Heart left ventricle (tissue), 16 donors: Measurements from ENCODE around the gene AIG1. TPM values are rescaled to one million over a fixed set of nuclear protein-coding genes. Genes with fewer than 3 reads are reported as not detected.

Experiments
- ATAC-seq, 4 donors: fragments of 200-7000 bp; cut with Tn5 transposase; one replicate each; pipeline ENCODE4 v1.9.1; 2020 to 2022; ENCODE audit warnings: moderate library complexity in 4 of 4, mild to moderate bottlenecking in 3 of 4, moderate number of reproducible peaks in 1 of 4
- DNase-seq, 5 donors: peaks; one replicate each; pipeline ENCODE4 v3.0.0-alpha.2; 2020
- H3K27ac ChIP-seq, 12 donors: fragments of 200-600 bp; sonication (generic) in 4 of 12; one replicate each; pipeline versions ENCODE4 v1.5.0 to v1.8.0; 2016 to 2022; ENCODE audit warnings: mild to moderate bottlenecking in 2 of 12
- H3K27me3 ChIP-seq, 9 donors: fragments of 200-600 bp; sonication (generic) in 2 of 9; one replicate each; pipeline versions ENCODE4 v1.5.1 to v1.8.0; 2016 to 2022; ENCODE audit warnings: mild to moderate bottlenecking in 3 of 9
- H3K36me3 ChIP-seq, 9 donors: fragments of 200-600 bp; sonication (generic) in 2 of 9; one replicate each; pipeline versions ENCODE4 v1.5.0 to v1.8.0; 2018 to 2022; ENCODE audit warnings: mild to moderate bottlenecking in 2 of 9
- H3K4me1 ChIP-seq, 12 donors: fragments of 200-600 bp; sonication (generic) in 4 of 12; one replicate each; pipeline versions ENCODE4 v1.5.0 to v1.8.0; 2016 to 2022; ENCODE audit warnings: mild to moderate bottlenecking in 3 of 12
- H3K4me3 ChIP-seq, 12 donors: fragments of 200-600 bp; sonication (generic) in 4 of 12; one replicate each; pipeline versions ENCODE4 v1.5.0 to v1.8.0; 2017 to 2022; ENCODE audit warnings: mild to moderate bottlenecking in 9 of 12, moderate library complexity in 4 of 12
- H3K9me3 ChIP-seq, 12 donors: fragments of 200-600 bp; sonication (generic) in 4 of 12; one replicate each; pipeline versions ENCODE4 v1.5.0 to v1.8.0; 2016 to 2022; ENCODE audit warnings: mild to moderate bottlenecking in 1 of 12
- POLR2A ChIP-seq, 2 donors: fragments of 450-650 bp; IDR thresholded peaks; one replicate each; pipeline ENCODE4 v1.6.1; 2017; ENCODE audit warnings: antibody characterized with exemption in 2 of 2, mild to moderate bottlenecking in 2 of 2, moderate library complexity in 2 of 2
- WGBS, 4 donors: extraction: QIAGEN DNeasy Blood & Tissue Kit in 2 of 4; methylation state at CpG; one replicate each; pipeline versions ENCODE4 v1.1.5 to v1.1.7; 2013 to 2018; 5-methylcytosine and 5-hydroxymethylcytosine counted together
- intact Hi-C, 10 donors: fragments of 100-400 bp; cut with DNase I; formaldehyde crosslinking; loops; one replicate each; pipeline versions ENCODE4 v1.11.1 to v1.14.2; 2022
- polyA plus RNA-seq, 2 donors: library from polyadenylated mRNA; stranded (reverse); fragments of 200-250 nt; gene quantifications; one replicate each; pipeline ENCODE4 v1.2.3, GENCODE V29; 2013
- total RNA-seq, 9 donors: library from RNA; depleted of rRNA in 2 of 9; stranded (reverse); fragments of >200 nt in 2 of 9; fragmentation: NEBNext Ultra II Directional in 3 of 9; extraction: Animal tissue kit (Norgen Biotek cat#: 25700) in 3 of 9; gene quantifications; one replicate each; pipeline versions ENCODE4 v1.1.0 to v1.2.4, GENCODE V29; 2016 to 2023
- TF ChIP-seq, protein P1 (sequence below), 12 donors: fragments of 200-600 bp; sonication (generic) in 4 of 12; IDR thresholded peaks; one replicate each; pipeline versions ENCODE4 v1.5.0 to v1.8.0; 2018 to 2022; ENCODE audit warnings: antibody characterized with exemption in 12 of 12, mild to moderate bottlenecking in 5 of 12
- donor health status: ischemic (EF 13 %, LVEDD 7.1; RV severe dilation, severe dysfunction).
- donor health status: healthy with polysubstance abuse.
- donor health status: DM: no; HTN: yes; CAD: no.
- donor health status: DM: no; HTN: no; CAD: no.
- donor health status: ischemic (EF 25% LVEDD 6.9; RV normal size, moderate dysfunction).
- donor health status: ischemic (EF 25% LVEDD 5.7; RV mildly dilated, moderate dysfunction).
- donor health status: healthy.
- donor health status: DM: yes; HTN: yes; CAD: no.
- donor health status: ischemic (EF 35%, LVEDD 5.7; RV mildly dilated, moderate dysfunction).
- donor health status: nonischemic (EF 11% LVEDD 7.7; RV severe dilation, severe dysfunction).
- donor health status: DM: yes; HTN: yes; CAD: no.
- donor health status: PGD.
- donor health status: ischemic (EF 29% LVEDD 5.4; RV normal size, mild dysfunction).
- donor health status: nonischemic (EF 23%, LVEDD 6.1; RV moderate dilation, normal function).

AIG1 gene
- total and polyA plus RNA-seq, 11 donors: 18.1 to 101 (median 64.0) TPM

DNA sequence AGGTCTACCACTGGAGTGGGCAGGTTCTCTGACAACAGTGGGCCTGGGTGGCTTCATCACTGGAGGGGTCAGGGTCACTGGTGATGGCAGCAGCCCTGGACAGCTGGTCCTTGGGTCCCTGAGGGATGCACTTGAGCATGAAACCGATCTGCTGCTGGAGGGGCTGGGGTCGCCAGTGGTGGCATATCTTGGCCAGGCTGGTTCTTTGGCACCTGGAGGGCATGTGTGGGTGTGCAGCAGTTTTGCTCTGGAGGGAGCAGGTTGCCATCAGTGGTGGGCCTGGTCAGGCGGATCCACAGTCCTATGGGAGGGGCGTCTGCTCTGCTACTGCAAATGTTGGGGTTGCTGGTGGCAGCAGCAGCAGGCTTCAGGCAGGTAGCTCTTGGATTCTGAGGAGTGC, 117.0 kb downstream of the AIG1 start:
- H3K36me3 ChIP-seq: peaks cover 0 to 6% (median 0%) of the 10 kb centered on the region in 9 donors
- H3K4me1 ChIP-seq: peaks cover 0 to 23% (median 9%) of the 10 kb centered on the region in 12 donors
- no peak overlapping the region for H3K27ac ChIP-seq
- no peak for DNase-seq
- intact Hi-C loops: no loop called here
- peaks cover 0 to 23% (median 6%) of the 10 kb centered on the region in 12 donors for H3K9me3 ChIP-seq
- no peaks in the 10 kb centered on the region for H3K27me3 ChIP-seq
- ATAC-seq: peak in 2 of 4 donors; percentile 16 to 56
- WGBS, 4 donors: 94 to 100% (median 96%) methylated on average over 3 to 4 of the region's 4 CpGs
- TF ChIP-seq, protein P1, sequence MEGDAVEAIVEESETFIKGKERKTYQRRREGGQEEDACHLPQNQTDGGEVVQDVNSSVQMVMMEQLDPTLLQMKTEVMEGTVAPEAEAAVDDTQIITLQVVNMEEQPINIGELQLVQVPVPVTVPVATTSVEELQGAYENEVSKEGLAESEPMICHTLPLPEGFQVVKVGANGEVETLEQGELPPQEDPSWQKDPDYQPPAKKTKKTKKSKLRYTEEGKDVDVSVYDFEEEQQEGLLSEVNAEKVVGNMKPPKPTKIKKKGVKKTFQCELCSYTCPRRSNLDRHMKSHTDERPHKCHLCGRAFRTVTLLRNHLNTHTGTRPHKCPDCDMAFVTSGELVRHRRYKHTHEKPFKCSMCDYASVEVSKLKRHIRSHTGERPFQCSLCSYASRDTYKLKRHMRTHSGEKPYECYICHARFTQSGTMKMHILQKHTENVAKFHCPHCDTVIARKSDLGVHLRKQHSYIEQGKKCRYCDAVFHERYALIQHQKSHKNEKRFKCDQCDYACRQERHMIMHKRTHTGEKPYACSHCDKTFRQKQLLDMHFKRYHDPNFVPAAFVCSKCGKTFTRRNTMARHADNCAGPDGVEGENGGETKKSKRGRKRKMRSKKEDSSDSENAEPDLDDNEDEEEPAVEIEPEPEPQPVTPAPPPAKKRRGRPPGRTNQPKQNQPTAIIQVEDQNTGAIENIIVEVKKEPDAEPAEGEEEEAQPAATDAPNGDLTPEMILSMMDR (IDR thresholded peaks at IDR 0.05): no peak
- no peak for TF ChIP-seq POLR2A (IDR thresholded peaks at IDR 0.05)
- H3K4me3 ChIP-seq: no peak overlapping the region

GRCh38 chr6:143179096-143179495, 118.4 kb downstream of the AIG1 start:
- intact Hi-C loops: no loop called here
- no peaks in the 10 kb centered on the region for H3K27me3 ChIP-seq
- peaks cover 0 to 27% (median 9%) of the 10 kb centered on the region in 12 donors for H3K4me1 ChIP-seq
- no peak overlapping the region for H3K4me3 ChIP-seq
- no peak overlapping the region for H3K27ac ChIP-seq
- peaks cover 0 to 21% (median 6%) of the 10 kb centered on the region in 12 donors for H3K9me3 ChIP-seq
- peaks cover 0 to 4% (median 0%) of the 10 kb centered on the region in 9 donors for H3K36me3 ChIP-seq
- TF ChIP-seq, protein P1 (IDR thresholded peaks at IDR 0.05): no peak
- TF ChIP-seq POLR2A (IDR thresholded peaks at IDR 0.05): no peak
- 76 to 85% (median 78%) methylated on average over 3 of the region's 3 CpGs for WGBS, 4 donors
- ATAC-seq (no peak), DNase-seq (no peak)

- Histone ChIP-seq H3K27me3 (no peaks in the 10 kb centered on the region), H3K4me3 (peak overlapping the region in 1 of 12 donors; percentile 2), H3K27ac (peak overlapping the region in 6 of 12 donors; percentile 13 to 51 (median 29)), H3K36me3 (peaks cover 0 to 4% (median 0%) of the 10 kb centered on the region in 9 donors), H3K9me3 (peaks cover 0 to 11% (median 2%) of the 10 kb centered on the region in 12 donors), H3K4me1 (peaks cover 0 to 27% (median 9%) of the 10 kb centered on the region in 12 donors)
- ATAC-seq: peak in 1 of 4 donors; percentile 47
- intact Hi-C loops: loop anchor here in 2 of 10 donors (5.0 to 10.0 kb wide), 2 partner anchors 42 to 115 kb away; partner anchors contain the start of gene AIG1 (in 1 of the 2)
- no peak for DNase-seq
- 39 to 47% (median 44%) methylated on average over 3 of the region's 3 CpGs for WGBS, 4 donors
- TF ChIP-seq POLR2A (IDR thresholded peaks at IDR 0.05): no peak
- TF ChIP-seq, protein P1 (IDR thresholded peaks at IDR 0.05): no peak
Measured at GRCh38 chr6:143179901-143180612, 119.4 kb downstream of the AIG1 start.

GRCh38 chr6:143180826-143181225, 120.1 kb downstream of the AIG1 start:
- Histone ChIP-seq H3K27me3 (no peaks in the 10 kb centered on the region), H3K9me3 (peaks cover 0 to 5% (median 0%) of the 10 kb centered on the region in 12 donors), H3K27ac (peak overlapping the region in 3 of 12 donors; percentile 19 to 51 (median 45)), H3K4me1 (peaks cover 0 to 27% (median 9%) of the 10 kb centered on the region in 12 donors), H3K36me3 (peaks cover 0 to 4% (median 0%) of the 10 kb centered on the region in 9 donors), H3K4me3 (no peak overlapping the region)
- no peak for ATAC-seq
- intact Hi-C loops: loop anchor here in 2 of 10 donors (5.0 to 10.0 kb wide), 2 partner anchors 41 to 116 kb away; partner anchors contain the start of gene AIG1 (in 1 of the 2)
- TF ChIP-seq POLR2A (IDR thresholded peaks at IDR 0.05): no peak
- TF ChIP-seq, protein P1 (IDR thresholded peaks at IDR 0.05): no peak
- 63 to 74% (median 68%) methylated on average over 2 of the region's 2 CpGs for WGBS, 4 donors
- no peak for DNase-seq
